HEK293T (cell line): ENCODE results near the gene CPED1.

Source experiments
- ARNT ChIP-seq: fragments of 450-650 bp; IDR thresholded peaks from 2 replicates; pipeline ENCODE4 v1.6.1; 2017; ENCODE audit warnings: mild to moderate bottlenecking
- BHLHE40 ChIP-seq: fragments of 450-650 bp; IDR thresholded peaks from 2 replicates; pipeline ENCODE4 v1.6.1; 2016; ENCODE audit warnings: mild to moderate bottlenecking, moderate library complexity, borderline replicate concordance
- CTBP1 ChIP-seq: fragments of 450-650 bp; IDR thresholded peaks from 2 replicates; pipeline ENCODE4 v1.6.1; 2016; ENCODE audit warnings: borderline replicate concordance
- ELF4 ChIP-seq: fragments of 450-650 bp; IDR thresholded peaks from 2 replicates; pipeline ENCODE4 v1.6.1; 2017; ENCODE audit warnings: antibody characterized with exemption
- FOXA1 ChIP-seq: fragments of 450-650 bp; IDR thresholded peaks from 2 replicates; pipeline ENCODE4 v1.6.1; 2016; ENCODE audit warnings: mild to moderate bottlenecking
- FOXK2 ChIP-seq: fragments of 450-650 bp; IDR thresholded peaks from 2 replicates; pipeline ENCODE4 v1.6.1; 2016; ENCODE audit warnings: mild to moderate bottlenecking
- FOXM1 ChIP-seq: fragments of 450-650 bp; IDR thresholded peaks from 2 replicates; pipeline ENCODE4 v1.6.1; 2017; ENCODE audit warnings: mild to moderate bottlenecking, borderline replicate concordance
- HDGF ChIP-seq: fragments of 450-650 bp; IDR thresholded peaks from 2 replicates; pipeline ENCODE4 v1.6.1; 2017; ENCODE audit warnings: antibody characterized with exemption, borderline replicate concordance
- SP1 ChIP-seq: fragments of 450-650 bp; IDR thresholded peaks from 2 replicates; pipeline ENCODE4 v1.6.1; 2017
- SUZ12 ChIP-seq: fragments of 450-650 bp; IDR thresholded peaks from 2 replicates; pipeline ENCODE4 v1.6.1; 2016; ENCODE audit warnings: mild to moderate bottlenecking
- TARDBP ChIP-seq: fragments of 450-650 bp; IDR thresholded peaks from 2 replicates; pipeline ENCODE4 v1.6.1; 2016
- ZNF384 ChIP-seq: fragments of 450-650 bp; IDR thresholded peaks from 2 replicates; pipeline ENCODE4 v1.6.1; 2016
- TF ChIP-seq, protein P1 (sequence below): fragments of 450-650 bp; IDR thresholded peaks from 2 replicates; pipeline ENCODE4 v1.6.1; 2016

DNA sequence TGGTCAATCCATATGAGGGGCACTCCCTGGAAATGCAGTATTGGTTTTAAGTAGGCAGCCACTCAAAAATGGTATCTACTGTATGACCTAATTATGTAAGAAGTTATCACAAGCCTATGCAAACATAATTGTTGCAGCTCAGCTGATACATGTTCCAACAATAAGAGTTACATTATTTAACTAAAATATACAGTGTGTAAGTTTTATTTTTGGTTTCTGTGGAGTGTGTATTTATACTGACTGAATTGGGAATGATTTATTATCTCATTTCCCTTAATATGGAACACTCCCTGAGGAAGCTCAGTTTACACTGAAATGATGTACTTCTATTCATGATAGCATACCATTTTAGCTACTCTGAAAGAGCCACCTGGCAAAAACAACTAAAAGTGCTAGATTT lies 40.5 kb upstream of the CPED1 start:
- TF ChIP-seq FOXK2 (no peak), TARDBP (no peak), SP1 (no peak), HDGF (no peak), BHLHE40 (no peak), FOXM1 (no peak), ELF4 (no peak), FOXA1 (no peak), ZNF384 (no peak), SUZ12 (no peak), ARNT (no peak), CTBP1 (no peak)
- TF ChIP-seq, protein P1, sequence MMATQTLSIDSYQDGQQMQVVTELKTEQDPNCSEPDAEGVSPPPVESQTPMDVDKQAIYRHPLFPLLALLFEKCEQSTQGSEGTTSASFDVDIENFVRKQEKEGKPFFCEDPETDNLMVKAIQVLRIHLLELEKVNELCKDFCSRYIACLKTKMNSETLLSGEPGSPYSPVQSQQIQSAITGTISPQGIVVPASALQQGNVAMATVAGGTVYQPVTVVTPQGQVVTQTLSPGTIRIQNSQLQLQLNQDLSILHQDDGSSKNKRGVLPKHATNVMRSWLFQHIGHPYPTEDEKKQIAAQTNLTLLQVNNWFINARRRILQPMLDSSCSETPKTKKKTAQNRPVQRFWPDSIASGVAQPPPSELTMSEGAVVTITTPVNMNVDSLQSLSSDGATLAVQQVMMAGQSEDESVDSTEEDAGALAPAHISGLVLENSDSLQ: peak; percentile 70
